GM19351 (cell line): ENCODE measurements around the gene PRXL2B.
"Not testable (repeated sequence)": the region's sequence is repeated elsewhere in the genome, so short reads cannot be mapped to it uniquely, and the experiment has no call there.

Experiments used
- ATAC-seq: cut with Tn5 transposase; IDR thresholded peaks from one replicate; pipeline ENCODE4 v1.9.1; 2021; ENCODE audit warnings: mild to moderate bottlenecking, moderate library complexity; ENCODE audit not compliant: unreplicated experiment

The PRXL2B gene

GRCh38 chr1:2611031-2611501 is 24.5 kb downstream of the PRXL2B start:
- no peak for ATAC-seq

DNA sequence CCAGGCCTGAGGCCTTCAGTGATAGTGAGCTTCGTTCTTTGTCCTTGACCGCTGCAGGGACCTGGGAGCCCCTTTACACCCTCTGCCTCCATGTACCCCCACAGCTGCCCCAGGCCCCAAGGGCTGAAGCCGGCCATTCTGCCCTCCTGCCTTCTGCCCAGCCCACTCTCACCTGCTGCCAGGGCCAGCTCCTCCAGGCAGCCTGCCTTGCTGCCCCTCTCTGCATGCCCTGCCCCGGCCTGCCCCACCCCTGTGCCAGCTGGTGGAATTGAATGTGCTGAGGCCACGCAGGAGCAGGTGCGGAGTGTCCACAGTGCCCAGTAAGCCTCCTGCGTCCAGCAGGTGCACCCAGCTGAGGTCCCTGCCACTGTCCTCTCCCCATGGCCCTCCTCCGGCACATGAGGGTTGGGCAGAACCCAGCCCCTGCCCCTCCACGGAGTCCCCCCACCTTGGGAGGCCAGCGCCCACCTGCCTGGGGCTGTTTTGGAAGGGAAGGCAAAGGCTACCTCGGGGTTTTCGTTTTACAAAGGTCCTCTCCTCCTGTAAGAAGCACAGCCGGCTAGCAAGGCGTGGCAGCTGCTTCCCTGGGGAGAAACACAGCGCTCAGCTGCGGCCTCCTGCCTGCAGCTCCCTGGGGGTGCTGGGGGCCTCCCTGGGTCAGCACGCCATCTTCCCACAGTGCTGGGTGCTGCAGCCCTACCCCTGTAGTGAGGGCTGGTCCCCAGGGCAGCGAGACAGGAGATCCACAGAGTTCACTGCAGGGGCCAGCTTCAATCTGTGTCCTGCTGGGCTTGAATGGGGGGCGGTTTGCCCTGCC is 25.3 kb downstream of the PRXL2B start:
- no peak for ATAC-seq

DNA sequence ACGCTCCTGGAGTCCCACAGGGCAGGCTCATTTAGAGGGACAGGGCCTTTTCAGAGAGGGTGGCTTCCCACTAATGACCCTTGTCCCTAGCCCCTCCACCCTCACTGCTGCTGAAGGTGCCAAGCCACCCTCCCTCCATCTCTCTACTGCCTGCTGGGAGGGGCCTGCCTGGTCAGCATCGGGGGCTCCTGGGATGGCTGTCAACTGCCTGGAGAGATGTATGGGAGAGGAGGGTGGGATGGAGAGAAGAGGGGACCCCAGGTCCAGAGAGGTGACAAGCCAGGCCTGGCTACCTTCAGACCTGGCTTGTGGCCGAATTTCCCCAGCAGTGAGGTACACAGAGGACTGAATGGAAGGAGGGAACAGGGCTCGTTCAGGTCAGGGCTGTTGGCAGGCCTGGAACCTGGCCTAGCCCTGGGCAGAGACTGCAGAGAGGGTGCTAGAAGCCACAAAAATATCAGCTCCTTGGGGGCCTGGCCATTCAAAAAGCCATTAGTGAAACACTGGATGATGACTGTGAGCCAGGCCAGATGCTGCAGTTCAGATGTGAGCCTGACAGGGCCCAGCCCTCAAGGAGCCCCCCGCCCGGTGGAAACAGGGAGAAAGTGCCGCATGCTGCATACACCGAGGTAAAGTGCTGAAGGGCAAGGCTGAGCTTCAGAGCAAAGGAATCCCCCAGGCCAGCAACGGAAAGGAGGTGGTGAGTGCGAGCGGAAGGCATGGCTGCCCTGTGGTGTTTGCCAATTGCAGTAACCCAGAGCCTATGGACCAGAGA is 26.2 kb downstream of the PRXL2B start:
- no peak for ATAC-seq

DNA sequence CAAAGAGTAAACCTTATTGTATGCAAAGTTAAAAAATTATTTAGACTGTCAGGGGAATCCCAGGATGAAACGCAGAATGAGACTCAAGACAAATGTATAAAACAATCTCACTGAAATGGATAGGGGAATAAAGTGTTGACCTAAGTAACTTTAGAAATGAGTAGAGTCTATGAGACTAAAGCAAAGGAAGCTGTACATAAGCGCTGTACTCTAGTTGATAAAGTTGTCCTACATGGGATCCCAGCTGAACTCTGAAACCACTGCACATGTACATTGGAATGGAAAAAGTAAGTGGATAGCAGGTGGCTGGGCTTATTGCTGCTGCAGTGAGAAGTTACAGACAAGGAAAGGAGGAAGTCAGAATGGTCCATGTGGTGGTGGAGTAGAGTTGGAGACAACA is 27.6 kb downstream of the PRXL2B start:
- no peak for ATAC-seq

DNA sequence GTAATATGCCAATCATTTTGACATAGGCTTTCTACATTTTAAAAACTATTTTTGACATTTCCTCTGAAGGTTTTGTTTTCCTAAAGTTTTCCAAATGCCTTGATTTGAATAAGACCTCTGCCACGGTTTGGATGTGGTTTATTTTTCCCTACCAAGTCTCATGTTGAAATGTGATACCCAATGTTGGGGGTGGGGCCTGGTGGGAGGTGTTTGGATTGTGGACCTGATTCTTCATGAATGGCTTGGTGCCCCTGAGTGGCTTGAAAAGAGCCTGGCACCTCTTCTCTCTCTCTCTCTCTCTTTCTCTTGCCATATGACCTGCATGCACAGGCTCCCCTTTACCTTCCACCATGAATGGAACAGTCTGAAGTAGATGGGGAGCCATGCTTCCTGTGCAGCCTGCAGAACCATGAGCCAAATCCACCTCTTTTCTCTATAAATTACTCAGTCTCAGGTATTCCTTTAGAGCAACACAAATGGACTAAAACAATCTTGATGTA is 31.4 kb downstream of the PRXL2B start:
- ATAC-seq = no peak

DNA sequence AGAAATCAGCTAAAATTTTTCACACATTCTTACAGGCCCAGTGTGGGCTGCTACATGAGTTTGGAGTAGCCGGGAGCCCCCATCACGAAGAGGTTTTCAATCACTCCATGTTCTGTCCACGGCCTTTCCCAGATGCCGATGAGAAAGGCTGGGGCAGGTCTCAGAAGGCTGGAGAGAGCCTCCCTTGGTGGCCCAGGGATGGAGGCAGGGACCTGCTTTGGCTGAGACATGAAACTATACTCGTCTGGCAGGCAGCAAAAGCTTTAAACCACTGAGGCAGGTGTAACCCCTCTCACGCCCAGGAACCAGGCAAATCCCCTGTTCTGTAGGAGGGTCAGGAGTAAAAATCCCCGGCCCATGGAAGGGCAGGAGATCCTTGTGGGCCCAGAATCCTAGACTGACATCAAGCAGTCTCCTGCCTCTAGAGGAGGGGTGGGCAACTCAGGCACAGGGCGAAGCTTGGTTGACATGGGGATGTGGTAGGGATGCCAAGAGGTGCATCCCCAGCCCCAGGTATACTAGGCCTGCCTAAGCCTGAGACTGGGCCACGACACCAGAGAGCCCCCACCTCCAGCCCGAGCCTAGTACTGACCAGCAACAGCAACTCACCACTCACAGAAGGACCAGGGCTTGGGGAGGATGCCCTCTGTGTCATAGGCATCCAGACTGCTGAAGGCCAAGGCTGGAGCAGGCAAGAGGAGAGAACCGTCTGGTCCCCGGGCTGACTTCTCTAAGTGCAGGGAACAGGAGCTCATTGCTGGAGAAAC is 37.2 kb downstream of the PRXL2B start:
- no peak for ATAC-seq

GRCh38 chr1:2624735-2625300 is 38.2 kb downstream of the PRXL2B start:
- ATAC-seq = no peak

DNA sequence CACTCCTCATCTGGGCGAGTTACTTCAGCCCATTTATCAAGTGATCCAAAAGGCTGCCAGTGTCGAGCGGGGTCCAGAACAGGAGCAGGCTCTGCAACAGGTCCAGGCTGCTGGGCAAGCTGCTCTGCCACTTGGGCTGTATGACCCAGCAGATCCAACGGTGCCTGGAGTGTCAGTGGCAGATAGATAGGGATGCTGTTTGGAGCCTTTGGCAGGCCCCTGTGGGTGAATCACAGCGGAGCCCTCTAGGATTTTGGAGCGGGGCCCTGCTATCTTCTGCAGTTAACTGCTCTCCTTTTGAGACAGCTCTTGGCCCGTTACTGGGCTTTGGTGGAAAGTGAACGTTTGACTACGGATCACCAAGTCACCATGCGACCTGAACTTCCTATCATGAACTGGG is 38.7 kb downstream of the PRXL2B start:
- ATAC-seq = no peak

DNA sequence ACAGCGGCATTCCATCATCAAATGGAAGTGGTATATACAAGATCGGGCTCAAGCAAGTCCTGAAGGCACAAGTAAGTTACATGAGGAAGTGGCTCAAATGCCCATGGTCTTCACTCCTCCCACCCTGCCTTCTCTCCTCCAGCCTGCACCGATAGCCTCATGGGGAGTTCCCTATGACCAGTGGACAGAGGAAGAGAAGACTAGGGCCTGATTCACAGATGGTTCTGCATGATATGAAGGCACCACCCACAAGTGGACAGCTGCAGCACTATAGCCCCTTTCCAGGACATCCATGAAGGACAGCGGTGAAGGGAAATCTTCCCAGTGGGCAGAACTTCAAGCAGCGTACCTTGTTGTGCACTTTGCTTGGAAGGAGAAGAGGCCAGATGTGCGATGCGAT is 39.2 kb downstream of the PRXL2B start:
- ATAC-seq = not testable (repeated sequence)

DNA sequence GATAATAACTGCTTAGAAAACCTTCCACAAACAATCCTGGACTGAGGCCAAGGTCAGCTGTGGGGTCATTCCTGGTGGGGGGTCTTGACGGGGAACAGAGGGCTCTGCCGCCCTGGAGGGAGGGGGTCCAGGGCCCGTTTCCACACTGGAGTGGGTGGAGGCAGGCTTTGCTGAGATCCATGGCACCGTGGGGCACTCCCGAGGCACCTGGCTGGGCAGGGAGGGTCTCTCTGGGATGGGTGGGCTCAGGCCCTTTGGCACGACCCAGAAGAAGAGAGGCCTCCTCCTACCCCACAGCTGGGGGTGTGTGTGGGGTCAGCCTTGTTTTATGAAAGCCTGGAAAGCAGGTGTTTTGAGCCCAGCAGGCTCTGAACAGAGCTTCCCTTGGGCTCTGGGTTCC is 41.2 kb downstream of the PRXL2B start:
- ATAC-seq = no peak

- ATAC-seq = no peak
These were observed 41.8 kb downstream of the PRXL2B start for GRCh38 chr1:2628191-2628932.

DNA sequence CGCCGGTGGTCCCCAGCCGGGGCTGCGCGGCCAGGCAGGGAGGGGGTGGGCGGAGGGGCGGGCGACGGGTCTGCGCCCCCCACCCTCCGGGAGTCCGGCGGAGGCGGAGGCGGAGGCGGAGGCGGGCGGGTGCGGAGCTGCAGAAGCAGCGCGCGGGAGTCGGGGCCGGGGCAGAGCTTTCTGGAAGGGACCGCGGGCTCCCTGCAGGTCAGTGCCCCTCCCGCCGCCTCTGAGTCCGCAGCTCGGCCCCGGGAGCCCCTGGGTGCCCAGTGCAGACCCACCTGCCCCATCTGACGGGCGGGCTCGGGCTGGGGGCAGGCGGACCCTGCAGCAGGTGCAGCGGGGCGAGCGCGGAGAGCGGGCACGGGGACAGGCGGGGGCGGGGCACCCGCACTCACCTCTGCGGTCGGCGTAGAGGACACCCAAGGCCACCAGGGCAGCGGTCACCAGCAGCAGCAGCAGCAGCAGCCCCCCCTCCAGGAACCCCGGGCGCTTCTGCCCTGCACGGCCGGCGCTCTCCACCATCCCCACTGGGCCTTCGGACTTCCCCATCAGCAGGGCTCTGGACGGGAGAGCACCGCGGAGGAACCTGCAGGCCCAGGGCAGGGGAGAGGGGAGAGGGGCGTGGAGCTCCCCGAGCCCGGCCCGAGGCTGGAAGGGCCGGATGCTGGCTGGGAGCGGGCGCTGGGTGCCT is 42.5 kb downstream of the PRXL2B start:
- no peak for ATAC-seq

GRCh38 chr1:2629627-2630497 is 43.3 kb downstream of the PRXL2B start:
- no peak for ATAC-seq

DNA sequence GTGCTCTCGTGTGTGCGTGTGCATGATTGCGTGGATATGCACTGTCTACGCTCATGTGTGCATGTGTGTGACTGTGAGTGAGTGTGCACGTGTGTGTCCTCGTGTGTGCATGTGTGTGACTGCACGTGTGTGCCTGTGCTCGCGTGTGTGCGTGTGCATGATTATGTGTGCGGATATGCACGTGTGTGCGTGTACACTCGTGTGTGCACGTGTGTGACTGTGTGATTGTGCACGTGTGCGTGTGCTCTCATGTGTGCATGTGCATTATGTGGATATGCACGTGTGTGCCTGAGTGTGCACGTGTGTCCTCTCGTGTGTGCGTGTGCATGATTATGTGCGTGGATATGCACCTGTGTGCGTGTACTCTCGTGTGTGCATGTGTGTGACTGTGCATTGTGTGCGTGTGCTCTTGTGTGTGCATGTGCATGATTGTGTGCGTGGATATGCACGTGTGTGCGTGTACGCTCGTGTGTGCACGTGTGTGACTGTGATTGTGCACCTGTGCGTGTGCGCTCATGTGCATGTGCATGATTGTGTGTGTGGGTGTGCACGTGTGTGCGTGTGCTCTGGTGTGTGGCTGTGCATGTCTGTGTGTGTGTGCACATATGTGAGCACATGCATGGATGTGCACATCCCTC is 44.0 kb downstream of the PRXL2B start:
- no peak for ATAC-seq

- no peak for ATAC-seq
These were observed 44.8 kb downstream of the PRXL2B start for GRCh38 chr1:2631136-2632050.

- ATAC-seq = no peak
These were observed 45.5 kb downstream of the PRXL2B start for GRCh38 chr1:2632051-2632430.
